Measurements from ENCODE around the gene SASH3. TPM values are rescaled to one million over a fixed set of nuclear protein-coding genes. Genes with fewer than 3 reads are reported as not detected.

SASH3 gene
- total RNA-seq, 1 donor from 2014 or later, result not detected

DNA sequence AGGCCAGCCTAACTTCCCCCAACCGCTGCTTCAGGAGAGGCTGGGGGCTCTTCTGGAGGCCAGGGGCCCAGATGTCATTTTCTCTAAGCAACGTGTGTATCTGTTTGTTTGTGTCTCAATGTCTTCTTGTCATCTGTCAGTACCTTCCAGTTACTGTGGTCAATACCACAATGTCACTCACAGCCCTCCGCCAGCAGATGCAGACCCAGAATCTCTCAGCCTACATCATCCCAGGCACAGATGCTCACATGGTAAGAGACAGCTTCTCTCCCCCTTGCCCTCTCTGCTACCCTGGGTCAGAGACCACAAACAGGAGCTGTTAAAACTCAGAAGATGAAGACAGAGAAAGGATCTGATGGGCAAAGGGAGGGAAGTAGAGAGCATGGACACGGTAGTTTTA, 35.9 kb upstream of the SASH3 start:
- Mint-ChIP-seq H3K27me3 (ENCODE audit: unreplicated experiment) (peaks cover 15% of the 10 kb centered on the region), H3K36me3 (ENCODE audit: unreplicated experiment) (no peaks in the 10 kb centered on the region), H3K4me3 (ENCODE audit: unreplicated experiment) (no peak overlapping the region), H3K9me3 (ENCODE audit: unreplicated experiment) (no peaks in the 10 kb centered on the region), H3K4me1 (ENCODE audit: unreplicated experiment) (peaks cover 11% of the 10 kb centered on the region), H3K27ac (ENCODE audit: unreplicated experiment) (no peak overlapping the region)
- DNase-seq (ENCODE audit: extremely low spot score, unreplicated experiment), result no peak
- TF ChIP-seq, protein P1, sequence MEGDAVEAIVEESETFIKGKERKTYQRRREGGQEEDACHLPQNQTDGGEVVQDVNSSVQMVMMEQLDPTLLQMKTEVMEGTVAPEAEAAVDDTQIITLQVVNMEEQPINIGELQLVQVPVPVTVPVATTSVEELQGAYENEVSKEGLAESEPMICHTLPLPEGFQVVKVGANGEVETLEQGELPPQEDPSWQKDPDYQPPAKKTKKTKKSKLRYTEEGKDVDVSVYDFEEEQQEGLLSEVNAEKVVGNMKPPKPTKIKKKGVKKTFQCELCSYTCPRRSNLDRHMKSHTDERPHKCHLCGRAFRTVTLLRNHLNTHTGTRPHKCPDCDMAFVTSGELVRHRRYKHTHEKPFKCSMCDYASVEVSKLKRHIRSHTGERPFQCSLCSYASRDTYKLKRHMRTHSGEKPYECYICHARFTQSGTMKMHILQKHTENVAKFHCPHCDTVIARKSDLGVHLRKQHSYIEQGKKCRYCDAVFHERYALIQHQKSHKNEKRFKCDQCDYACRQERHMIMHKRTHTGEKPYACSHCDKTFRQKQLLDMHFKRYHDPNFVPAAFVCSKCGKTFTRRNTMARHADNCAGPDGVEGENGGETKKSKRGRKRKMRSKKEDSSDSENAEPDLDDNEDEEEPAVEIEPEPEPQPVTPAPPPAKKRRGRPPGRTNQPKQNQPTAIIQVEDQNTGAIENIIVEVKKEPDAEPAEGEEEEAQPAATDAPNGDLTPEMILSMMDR (IDR thresholded peaks at IDR 0.05), result no peak

DNA sequence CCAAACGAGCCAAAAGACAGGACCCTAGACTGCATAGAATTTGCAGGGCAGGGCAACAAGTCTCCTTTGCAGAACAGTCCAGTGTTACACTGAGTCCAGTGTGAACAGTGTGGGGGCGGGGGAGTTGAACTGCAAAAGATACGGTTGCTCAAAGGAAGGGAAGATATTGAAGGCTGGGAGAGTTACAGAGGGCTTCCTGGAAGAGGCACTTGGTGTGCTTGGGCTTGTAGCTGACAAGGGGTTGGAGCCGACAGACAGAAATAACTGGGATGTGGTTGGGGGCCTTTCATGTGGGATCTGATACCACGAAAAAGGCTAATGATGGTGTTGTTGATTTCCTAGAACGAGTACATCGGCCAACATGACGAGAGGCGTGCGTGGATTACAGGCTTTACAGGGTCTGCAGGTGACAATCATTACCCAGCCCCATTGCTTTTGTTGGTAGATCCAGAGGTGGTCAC, 34.9 kb upstream of the SASH3 start:
- TF ChIP-seq, protein P1 (IDR thresholded peaks at IDR 0.05), result no peak
- no peak overlapping the region for H3K27ac Mint-ChIP-seq (ENCODE audit: unreplicated experiment)

DNA sequence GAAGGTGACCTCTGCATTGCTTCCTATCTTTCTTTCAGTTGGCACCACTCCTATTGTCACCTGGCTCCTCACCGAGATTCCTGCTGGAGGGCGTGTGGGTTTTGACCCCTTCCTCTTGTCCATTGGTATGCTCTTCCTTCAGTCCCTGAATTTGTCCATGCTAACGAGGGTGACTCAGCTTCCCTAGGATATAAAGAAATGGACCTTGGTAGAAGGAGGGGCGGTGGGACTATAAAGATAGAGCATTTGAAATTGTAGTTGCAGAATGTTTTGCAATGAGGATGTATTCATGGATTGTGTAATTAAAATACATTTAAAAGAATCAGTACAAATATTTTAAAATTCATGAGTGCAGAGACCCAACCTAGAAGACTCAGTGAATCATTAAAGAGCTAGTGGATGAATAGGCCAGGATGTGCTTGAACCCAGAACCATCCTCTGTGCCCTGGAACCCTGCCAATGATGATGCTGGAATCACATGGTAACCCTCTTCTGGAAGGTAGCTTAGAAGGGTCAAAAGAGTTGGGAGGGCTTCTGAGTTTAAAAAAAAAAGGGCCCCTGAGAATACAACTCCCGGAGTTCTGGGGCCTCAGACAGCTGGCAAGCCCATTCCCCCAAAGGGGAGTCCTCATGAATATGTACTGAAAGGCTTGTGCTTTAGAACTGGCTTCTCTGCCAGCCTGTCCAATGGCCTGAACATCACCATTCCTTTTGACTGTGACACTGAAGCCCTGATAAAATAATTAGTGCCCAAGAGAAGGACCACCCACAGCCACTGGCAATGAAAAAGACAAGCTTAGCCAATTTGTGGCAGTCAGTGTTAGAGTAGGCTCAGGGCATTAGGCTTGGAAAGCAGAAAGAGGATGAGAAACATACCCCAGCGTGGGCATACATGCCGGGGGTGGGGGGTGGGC, 32.9 kb upstream of the SASH3 start:
- no peak overlapping the region for H3K27ac Mint-ChIP-seq (ENCODE audit: unreplicated experiment)
- no peaks in the 10 kb centered on the region for H3K36me3 Mint-ChIP-seq (ENCODE audit: unreplicated experiment)
- H3K27me3 Mint-ChIP-seq (ENCODE audit: unreplicated experiment), result peaks cover 18% of the 10 kb centered on the region
- no peak overlapping the region for H3K4me3 Mint-ChIP-seq (ENCODE audit: unreplicated experiment)
- DNase-seq (ENCODE audit: extremely low spot score, unreplicated experiment), result no peak
- peaks cover 5% of the 10 kb centered on the region for H3K4me1 Mint-ChIP-seq (ENCODE audit: unreplicated experiment)
- TF ChIP-seq, protein P1 (IDR thresholded peaks at IDR 0.05), result no peak
- H3K9me3 Mint-ChIP-seq (ENCODE audit: unreplicated experiment), result no peaks in the 10 kb centered on the region

More for the DNA sequence above, 34.9 kb upstream of the SASH3 start:
- Mint-ChIP-seq H3K4me3 (ENCODE audit: unreplicated experiment) (no peak overlapping the region), H3K9me3 (ENCODE audit: unreplicated experiment) (no peaks in the 10 kb centered on the region), H3K36me3 (ENCODE audit: unreplicated experiment) (no peaks in the 10 kb centered on the region), H3K27me3 (ENCODE audit: unreplicated experiment) (peaks cover 18% of the 10 kb centered on the region), H3K4me1 (ENCODE audit: unreplicated experiment) (peaks cover 5% of the 10 kb centered on the region)
- DNase-seq (ENCODE audit: extremely low spot score, unreplicated experiment), result no peak

- Mint-ChIP-seq H3K27ac (ENCODE audit: unreplicated experiment) (no peak overlapping the region), H3K36me3 (ENCODE audit: unreplicated experiment) (no peaks in the 10 kb centered on the region), H3K4me1 (ENCODE audit: unreplicated experiment) (peaks cover 5% of the 10 kb centered on the region), H3K27me3 (ENCODE audit: unreplicated experiment) (peaks cover 18% of the 10 kb centered on the region), H3K9me3 (ENCODE audit: unreplicated experiment) (no peaks in the 10 kb centered on the region), H3K4me3 (ENCODE audit: unreplicated experiment) (no peak overlapping the region)
- TF ChIP-seq, protein P1 (IDR thresholded peaks at IDR 0.05), result no peak
- DNase-seq (ENCODE audit: extremely low spot score, unreplicated experiment), result no peak
Measured at GRCh38 chrX:129747533-129747932, 32.2 kb upstream of the SASH3 start.

- Mint-ChIP-seq H3K9me3 (ENCODE audit: unreplicated experiment) (no peaks in the 10 kb centered on the region), H3K4me1 (ENCODE audit: unreplicated experiment) (no peaks in the 10 kb centered on the region), H3K27me3 (ENCODE audit: unreplicated experiment) (peaks cover 18% of the 10 kb centered on the region), H3K36me3 (ENCODE audit: unreplicated experiment) (no peaks in the 10 kb centered on the region), H3K27ac (ENCODE audit: unreplicated experiment) (no peak overlapping the region), H3K4me3 (ENCODE audit: unreplicated experiment) (no peak overlapping the region)
- TF ChIP-seq, protein P1 (IDR thresholded peaks at IDR 0.05), result no peak
- no peak for DNase-seq (ENCODE audit: extremely low spot score, unreplicated experiment)
Measured at GRCh38 chrX:129748305-129748704, 31.4 kb upstream of the SASH3 start.

Data from osteocyte (in vitro differentiated cells).